Measurements from ENCODE around the gene ZMYND8.

DNA sequence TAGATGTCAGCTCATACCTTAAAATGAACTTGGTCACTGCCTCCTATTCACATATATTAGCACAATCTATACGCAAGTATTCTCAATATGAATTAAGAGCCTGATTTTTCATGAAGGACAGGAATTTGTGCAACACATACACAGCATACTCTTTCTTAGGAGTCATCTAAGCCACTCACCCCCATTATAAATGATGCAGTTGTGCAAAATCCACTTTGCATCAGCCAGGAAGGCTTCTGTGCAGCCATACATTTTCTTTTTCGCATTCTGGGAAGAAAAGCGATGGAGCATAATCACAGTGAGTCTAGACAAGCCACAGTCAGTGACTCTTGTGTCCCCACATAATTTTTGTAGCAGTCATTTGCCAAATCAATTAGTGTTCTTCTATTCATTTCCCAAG is 66.5 kb downstream of the ZMYND8 start:
- TF ChIP-seq TAF1 (IDR thresholded peaks at IDR 0.05; ENCODE audit: borderline replicate concordance, insufficient read depth, low read length) (no peak), SIN3A (IDR thresholded peaks at IDR 0.05; ENCODE audit: borderline replicate concordance, insufficient read depth, low read length) (no peak)

Data from PFSK-1 (cell line).